ENCODE data around the gene RACGAP1. TPM values are rescaled to one million over a fixed set of nuclear protein-coding genes. Genes with fewer than 3 reads are reported as not detected.

Gene RACGAP1
- total and polyA plus RNA-seq, 2 of the 4 experiments (the other 2 are of a cell fraction), result 37.9 to 110 TPM

DNA sequence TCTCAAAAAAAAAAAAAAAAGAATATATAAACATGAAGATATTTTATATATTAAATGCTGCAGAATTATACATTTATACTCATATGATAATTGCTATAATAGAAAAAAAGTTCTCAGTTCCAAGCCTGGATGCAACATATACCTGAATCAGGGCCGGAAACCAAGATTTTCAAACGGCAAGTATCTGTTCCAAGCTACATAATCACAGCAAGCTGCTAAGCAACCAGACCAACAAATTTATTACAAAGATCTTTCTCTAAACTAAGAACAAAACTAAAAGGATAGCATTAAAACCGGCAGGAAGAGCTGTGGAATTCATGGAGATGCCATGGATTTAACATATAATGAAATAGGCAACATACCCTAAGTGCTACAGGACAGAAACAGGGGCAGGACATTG is 7.1 kb downstream of the RACGAP1 start:
- no peak overlapping the region for H2BK15ac ChIP-seq (ENCODE audit: low read depth, low read length)
- no TSS peak for BruUV-seq (replicated peaks)
- peaks cover 4% of the 10 kb centered on the region; the same call in 1 of the 2 replicates for H3K9me1 ChIP-seq (ENCODE audit: insufficient read depth, low read length)
- no peaks in the 10 kb centered on the region for H3K9me3 ChIP-seq (ENCODE audit: control insufficient read depth, insufficient read depth, low read length)
- no peak overlapping the region for H2AK5ac ChIP-seq (ENCODE audit: low read depth, low read length)
- H4K91ac ChIP-seq (ENCODE audit: insufficient read depth, low read depth, low read length), result no peak overlapping the region
- peak overlapping the region; percentile 47 to 66; a peak in 2 of 4 replicates for H4K8ac ChIP-seq (ENCODE audit: low read depth in 2 of 2, low read length in 2 of 2)
- POLR2A ChIA-PET (ENCODE audit: unreplicated experiment), result interaction anchor here (0.7 kb wide), 1 partner anchor 35 kb away, joined by 3 read pairs; no protein-coding TSS in a partner anchor
- dilution Hi-C loops (cut with HindIII; ENCODE audit: low sequenced_read_pairs, unreplicated experiment) (no loop called here), in situ Hi-C loops (cut with MboI; ENCODE audit: low sequenced_read_pairs) (no loop called here), intact Hi-C loops (cut with micrococcal nuclease) (no loop called here)
- TF ChIP-seq RFX5 (IDR thresholded peaks at IDR 0.05; ENCODE audit: low read depth, low read length) (no peak), RAD21 (IDR thresholded peaks at IDR 0.05; ENCODE audit: low read length) (no peak), SMC3 (IDR thresholded peaks at IDR 0.05; ENCODE audit: low read depth, low read length) (no peak), MAZ (IDR thresholded peaks at IDR 0.05; ENCODE audit: borderline replicate concordance, low read depth, low read length) (no peak)
- TF ChIP-seq, protein P1, sequence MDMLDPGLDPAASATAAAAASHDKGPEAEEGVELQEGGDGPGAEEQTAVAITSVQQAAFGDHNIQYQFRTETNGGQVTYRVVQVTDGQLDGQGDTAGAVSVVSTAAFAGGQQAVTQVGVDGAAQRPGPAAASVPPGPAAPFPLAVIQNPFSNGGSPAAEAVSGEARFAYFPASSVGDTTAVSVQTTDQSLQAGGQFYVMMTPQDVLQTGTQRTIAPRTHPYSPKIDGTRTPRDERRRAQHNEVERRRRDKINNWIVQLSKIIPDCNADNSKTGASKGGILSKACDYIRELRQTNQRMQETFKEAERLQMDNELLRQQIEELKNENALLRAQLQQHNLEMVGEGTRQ (IDR thresholded peaks at IDR 0.05; ENCODE audit: low read depth, low read length), result no peak
- DNase-seq (no peak), ATAC-seq (ENCODE audit: low read depth) (no peak)
- H4K20me1 ChIP-seq (ENCODE audit: insufficient read depth, low read length), result no peaks in the 10 kb centered on the region; the same call in none of the 2 replicates
- H2BK5ac ChIP-seq (ENCODE audit: low read depth, low read length, poor library complexity, severe bottlenecking), result peak overlapping the region; percentile 84
- H3K56ac ChIP-seq (ENCODE audit: extremely low read depth, insufficient read depth, low read length), result no peak overlapping the region; the same call in 1 of the 2 replicates
- peak overlapping the region; percentile 72 for H4K5ac ChIP-seq (ENCODE audit: low read depth, low read length)
- peaks cover 6% of the 10 kb centered on the region for H3K4me1 ChIP-seq (ENCODE audit: control insufficient read depth, insufficient read depth, low read length)
- CTCF ChIA-PET, result interaction anchor here (0.9 to 3.3 kb wide), 2 partner anchors 21 to 254 kb away, joined by 3 to 12 read pairs; no protein-coding TSS in a partner anchor
- H3K9ac ChIP-seq (ENCODE audit: low read depth, low read length), result no peak overlapping the region
- no peak overlapping the region for H3K4ac ChIP-seq (ENCODE audit: low read depth, low read length)
- peaks cover 15 to 40% of the 10 kb centered on the region in 2 experiments for H3K79me1 ChIP-seq (ENCODE audit: low read depth in 1 of 2, low read length in 2 of 2)
- no peak overlapping the region for H3K4me3 ChIP-seq (ENCODE audit: insufficient read depth, low read depth, low read length)
- no peak overlapping the region for H2AK9ac ChIP-seq (replicated peaks; ENCODE audit: low read depth, low read length, poor library complexity)
- no peak overlapping the region for H2BK120ac ChIP-seq (ENCODE audit: low read depth, low read length)
- H2AFZ ChIP-seq (replicated peaks; ENCODE audit: low read length, poor library complexity), result no peak overlapping the region
- no peak overlapping the region for H3K23ac ChIP-seq (ENCODE audit: low read depth, low read length)
- H3K27me3 ChIP-seq (ENCODE audit: control insufficient read depth, insufficient read depth, low read length), result no peaks in the 10 kb centered on the region
- peak overlapping the region; percentile 58 for H3K4me2 ChIP-seq (ENCODE audit: low read depth, low read length)
- no peak overlapping the region for H3K14ac ChIP-seq (replicated peaks; ENCODE audit: low read depth, low read length)
- H3K27ac ChIP-seq (ENCODE audit: insufficient read depth, low read length), result peak overlapping the region; percentile 91; the same call in 1 of the 2 replicates
- H2BK20ac ChIP-seq (ENCODE audit: low read depth, low read length), result no peak overlapping the region
- peak overlapping the region; percentile 72 for H3K18ac ChIP-seq (ENCODE audit: low read depth, low read length)
- WGBS, 2 experiments (ENCODE audit: extremely low coverage in 2 of 2, insufficient read length in 1 of 2), result no CpG with 5 or more reads among the region's 3 CpGs
- 0 out of 2 replicates have a peak, but pooled peaks cover 3% of the 10 kb centered on the region for H3K36me3 ChIP-seq (ENCODE audit: control insufficient read depth, insufficient read depth, low read length)

All from IMR-90 (cell line).